H9 (cell line): ENCODE results near the gene DGKB. TPM values are rescaled to one million over a fixed set of nuclear protein-coding genes. Genes with fewer than 3 reads are reported as not detected.

Source experiments
- DNase-seq: peaks from one replicate; pipeline ENCODE4 v3.0.0-alpha.2; 2017
- H2AFZ ChIP-seq: one replicate; pipeline ENCODE4 v1.6.1; 2013; ENCODE audit warnings: mild to moderate bottlenecking, low read length, control low read depth, moderate library complexity
- H2AK5ac ChIP-seq: 2 replicates; pipeline ENCODE4 v1.6.1; 2013; ENCODE audit warnings: low read length, control low read depth, mixed read lengths; ENCODE audit not compliant: insufficient read length
- H2BK120ac ChIP-seq: one replicate; pipeline ENCODE4 v1.6.1; 2013; ENCODE audit warnings: low read depth, mild to moderate bottlenecking, low read length, control low read depth, inconsistent platforms; ENCODE audit not compliant: poor library complexity, severe bottlenecking
- H2BK12ac ChIP-seq: 2 replicates; pipeline ENCODE4 v1.6.1; 2013; ENCODE audit warnings: low read length, control low read depth, mixed read lengths, low read depth; ENCODE audit not compliant: insufficient read length
- H2BK15ac ChIP-seq: 2 replicates; pipeline ENCODE4 v1.6.1; 2013; ENCODE audit warnings: low read depth, low read length, control low read depth
- H2BK20ac ChIP-seq: one replicate; pipeline ENCODE4 v1.6.1; 2013; ENCODE audit warnings: low read depth, mild to moderate bottlenecking, low read length, control low read depth, inconsistent platforms; ENCODE audit not compliant: poor library complexity, severe bottlenecking
- H2BK5ac ChIP-seq: 2 replicates; pipeline ENCODE4 v1.6.1; 2013; ENCODE audit warnings: low read length, control low read depth, mixed read lengths; ENCODE audit not compliant: insufficient read length
- H3K14ac ChIP-seq: 2 replicates; pipeline ENCODE4 v1.6.1; 2013; ENCODE audit warnings: low read length, control low read depth; ENCODE audit not compliant: insufficient read depth
- H3K18ac ChIP-seq: 2 replicates; pipeline ENCODE4 v1.6.1; 2013; ENCODE audit warnings: low read depth, mild to moderate bottlenecking, mixed read lengths, low read length, control low read depth; ENCODE audit not compliant: insufficient read length
- H3K23ac ChIP-seq: 2 replicates; pipeline ENCODE4 v1.6.1; 2013; ENCODE audit warnings: low read length, control low read depth, mixed read lengths, low read depth; ENCODE audit not compliant: insufficient read length
- H3K23me2 ChIP-seq: 2 replicates; pipeline ENCODE4 v1.6.1; 2013; ENCODE audit warnings: low read depth, mild to moderate bottlenecking, mixed read lengths, low read length, control low read depth; ENCODE audit not compliant: insufficient read length, poor library complexity, severe bottlenecking
- H3K27ac ChIP-seq: 2 replicates; pipeline ENCODE4 v1.5.1; 2013; ENCODE audit warnings: low read length, control low read depth, mixed read lengths, low read depth; ENCODE audit not compliant: insufficient read length
- H3K27me3 ChIP-seq: 2 replicates; pipeline ENCODE4 v1.6.1; 2013; ENCODE audit warnings: low read length, control low read depth, inconsistent platforms; ENCODE audit not compliant: insufficient read depth
- H3K4ac ChIP-seq: 2 replicates; pipeline ENCODE4 v1.6.1; 2013; ENCODE audit warnings: low read depth, mild to moderate bottlenecking, control low read depth, inconsistent platforms, low read length, moderate library complexity
- H3K4me1 ChIP-seq: 2 replicates; pipeline ENCODE4 v1.6.1; 2013; ENCODE audit warnings: low read length, control low read depth, inconsistent platforms; ENCODE audit not compliant: insufficient read depth
- H3K4me2 ChIP-seq: 2 replicates; pipeline ENCODE4 v1.6.1; 2013; ENCODE audit warnings: low read length, control low read depth, mixed read lengths; ENCODE audit not compliant: insufficient read length, insufficient read depth
- H3K56ac ChIP-seq: 2 replicates; pipeline ENCODE4 v1.6.1; 2013; ENCODE audit warnings: low read depth, mild to moderate bottlenecking, mixed read lengths, low read length, control low read depth; ENCODE audit not compliant: insufficient read length
- H3K79me1 ChIP-seq: 2 replicates; pipeline ENCODE4 v1.6.1; 2013; ENCODE audit warnings: low read depth, mild to moderate bottlenecking, moderate library complexity, low read length, control low read depth, inconsistent platforms; ENCODE audit not compliant: insufficient read depth, poor library complexity, severe bottlenecking
- H3K79me2 ChIP-seq: 2 replicates; pipeline ENCODE4 v1.6.1; 2013; ENCODE audit warnings: low read length, control low read depth, inconsistent platforms; ENCODE audit not compliant: insufficient read depth
- H3K9ac ChIP-seq: 2 replicates; pipeline ENCODE4 v1.6.1; 2013; ENCODE audit warnings: low read length, control low read depth, mixed read lengths; ENCODE audit not compliant: insufficient read length; ENCODE audit errors: extremely low read depth
- H3K9me3 ChIP-seq: one replicate; pipeline ENCODE4 v1.6.1; 2013; ENCODE audit warnings: low read depth, low read length, inconsistent platforms; ENCODE audit not compliant: control insufficient read depth
- H3T11ph ChIP-seq: one replicate; pipeline ENCODE4 v1.6.1; 2013; ENCODE audit warnings: mild to moderate bottlenecking, low read length, control low read depth, inconsistent platforms
- H4K20me1 ChIP-seq: one replicate; pipeline ENCODE4 v1.6.1; 2013; ENCODE audit not compliant: control insufficient read depth, insufficient read length, insufficient read depth
- H4K5ac ChIP-seq: 2 replicates; pipeline ENCODE4 v1.6.1; 2013; ENCODE audit warnings: low read depth, mild to moderate bottlenecking, mixed read lengths, low read length, control low read depth; ENCODE audit not compliant: insufficient read length
- H4K8ac ChIP-seq: replicated peaks from 2 replicates; pipeline ENCODE4 v1.6.1; 2013; ENCODE audit warnings: low read length, control low read depth, mixed read lengths, low read depth; ENCODE audit not compliant: insufficient read length
- H4K91ac ChIP-seq: 2 replicates; pipeline ENCODE4 v1.6.1; 2013; ENCODE audit warnings: low read depth, mild to moderate bottlenecking, moderate library complexity, mixed read lengths, low read length, control low read depth; ENCODE audit not compliant: insufficient read length
- H3K27ac Mint-ChIP-seq, 3 experiments: 2 replicates in 2 of 3; 3 replicates in 1 of 3; pipeline ENCODE4 v1.8.0; 2020 to 2021; ENCODE audit warnings: mixed read lengths in 3 of 3, mild to moderate bottlenecking in 1 of 3, moderate library complexity in 1 of 3
- H3K27me3 Mint-ChIP-seq: 2 replicates; pipeline ENCODE4 v1.8.0; 2021; ENCODE audit warnings: low read depth, mild to moderate bottlenecking, moderate library complexity, mixed read lengths
- H3K36me3 Mint-ChIP-seq, 3 experiments: 2 replicates in 2 of 3; 3 replicates in 1 of 3; pipeline ENCODE4 v1.8.0; 2020 to 2021; ENCODE audit warnings: low read depth in 3 of 3, mixed read lengths in 3 of 3; ENCODE audit not compliant: insufficient read depth in 1 of 3
- H3K4me1 Mint-ChIP-seq, 2 experiments: 2 replicates each; pipeline ENCODE4 v1.8.0; 2020; ENCODE audit warnings: mixed read lengths in 2 of 2
- H3K4me3 Mint-ChIP-seq, 2 experiments: 2 replicates in 1 of 2; 3 replicates in 1 of 2; pipeline ENCODE4 v1.8.0; 2020 to 2021; ENCODE audit warnings: mild to moderate bottlenecking in 2 of 2, mixed read lengths in 2 of 2, moderate library complexity in 1 of 2
- H3K9me3 Mint-ChIP-seq, 2 experiments: 2 replicates in 1 of 2; 3 replicates in 1 of 2; pipeline ENCODE4 v1.8.0; 2020; ENCODE audit warnings: mild to moderate bottlenecking in 2 of 2, mixed read lengths in 2 of 2, moderate library complexity in 1 of 2
- CTCF ChIP-seq: fragments of 200-600 bp; sonication (generic); conservative IDR thresholded peaks from 3 replicates; pipeline ENCODE4 v1.8.0; 2021; ENCODE audit warnings: antibody characterized with exemption, mild to moderate bottlenecking
- WGBS: extraction: QIAGEN DNeasy Blood & Tissue Kit; methylation state at CpG from one replicate; pipeline ENCODE4 v1.1.7; 2013; ENCODE audit warnings: missing lambda C conversion rate, low lambda C conversion rate, mixed read lengths; ENCODE audit not compliant: insufficient read length; ENCODE audit errors: extremely low coverage; 5-methylcytosine and 5-hydroxymethylcytosine counted together
- total RNA-seq: library from RNA; stranded (reverse); gene quantifications from 2 replicates; pipeline ENCODE4 v1.2.1, GENCODE V29; 2021

The DGKB gene
- total RNA-seq, 1 experiment from 2014 or later: 0.26 TPM

- H3K4me2 ChIP-seq: no peak overlapping the region
- DNase-seq: no peak
- no peaks in the 10 kb centered on the region for H3K23me2 ChIP-seq
- Mint-ChIP-seq H3K4me3 (no peak overlapping the region), H3K4me1 (peaks cover 7 to 12% of the 10 kb centered on the region in 2 experiments; a peak in 3 of 4 replicates), H3K36me3 (no peaks in the 10 kb centered on the region), H3K9me3 (no peaks in the 10 kb centered on the region), H3K27me3 (no peaks in the 10 kb centered on the region), H3K27ac (no peak overlapping the region)
- no peaks in the 10 kb centered on the region for H3K9me3 ChIP-seq
- H4K20me1 ChIP-seq: no peaks in the 10 kb centered on the region
- no peaks in the 10 kb centered on the region for H3K4me1 ChIP-seq
- no peak overlapping the region for H3K56ac ChIP-seq
- H3K79me1 ChIP-seq: no peaks in the 10 kb centered on the region
- no peak overlapping the region for H2AFZ ChIP-seq
- H2BK15ac ChIP-seq: no peak overlapping the region
- H3K9ac ChIP-seq: no peak overlapping the region
- no peak overlapping the region for H3K14ac ChIP-seq
- no peak overlapping the region for H2BK5ac ChIP-seq
- H3K4ac ChIP-seq: no peak overlapping the region
- TF ChIP-seq CTCF: no peak
- no peak overlapping the region for H2BK20ac ChIP-seq
- no peak overlapping the region for H3K23ac ChIP-seq
- no peaks in the 10 kb centered on the region for H3K27me3 ChIP-seq
- no peak overlapping the region for H2BK12ac ChIP-seq
- no peak overlapping the region for H4K8ac ChIP-seq
- no CpG with 5 or more reads among the region's 3 CpGs for WGBS
- no peaks in the 10 kb centered on the region for H3K79me2 ChIP-seq
- no peak overlapping the region for H2AK5ac ChIP-seq
- no peak overlapping the region for H2BK120ac ChIP-seq
- no peak overlapping the region for H4K91ac ChIP-seq
- no peak overlapping the region for H3K18ac ChIP-seq
- H4K5ac ChIP-seq: no peak overlapping the region
- no peak overlapping the region for H3K27ac ChIP-seq
- no peak overlapping the region for H3T11ph ChIP-seq
These were observed 215.3 kb downstream of the DGKB start for GRCh38 chr7:14687241-14687640.
